Measurements from ENCODE around the gene YWHAE. TPM values are rescaled to one million over a fixed set of nuclear protein-coding genes. Genes with fewer than 3 reads are reported as not detected.

YWHAE gene
- total and polyA plus RNA-seq, 10 of the 15 experiments (the other 5 are each of a cell fraction or from before 2014, with no cell fraction given) = 189 to 651 (median 469) TPM

DNA sequence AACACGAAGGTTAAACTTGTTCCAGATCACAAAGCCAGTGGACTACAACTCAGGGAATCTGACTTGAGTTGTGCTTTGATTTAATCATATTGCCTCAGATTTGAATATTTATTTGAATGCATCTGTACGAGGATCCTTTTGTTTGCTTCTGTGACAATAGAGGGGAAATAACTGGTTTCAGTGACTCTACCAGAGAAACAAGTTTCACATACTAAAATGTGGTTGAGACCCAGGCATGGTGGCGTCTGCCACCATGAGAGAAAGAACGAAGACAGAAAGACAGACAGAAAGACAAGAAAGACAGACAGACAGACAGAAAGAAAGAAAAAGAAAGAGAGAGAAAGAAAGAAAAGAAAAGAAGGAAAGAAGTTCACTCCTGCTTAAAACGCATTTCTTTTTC, 24.0 kb downstream of the YWHAE start:
- Histone ChIP-seq H3K79me2 (ENCODE audit: control insufficient read depth, insufficient read depth, low read length) (peaks cover 97% of the 10 kb centered on the region), H3K9ac (ENCODE audit: control insufficient read depth, insufficient read depth, low read length) (peak overlapping the region; percentile 34; the same call in 1 of the 2 replicates), H3K27ac (ENCODE audit: control insufficient read depth, insufficient read depth) (peak overlapping the region; percentile 67), H3K4me2 (ENCODE audit: control insufficient read depth, insufficient read depth) (peak overlapping the region; percentile 71), H3K4me1 (ENCODE audit: control insufficient read depth, insufficient read depth, low read length) (peaks cover 77% of the 10 kb centered on the region), H3K36me3 (ENCODE audit: control insufficient read depth in 2 of 2, insufficient read depth in 2 of 2, low read length in 1 of 2) (peaks cover 9 to 18% of the 10 kb centered on the region in 2 experiments), H3K9me3 (replicated peaks; ENCODE audit: control insufficient read depth, insufficient read depth, low read length) (no peaks in the 10 kb centered on the region), H3K4me3 (peak overlapping the region; percentile 15; the same call in 1 of the 2 replicates), H2AFZ (ENCODE audit: control insufficient read depth, low read depth, low read length) (no peak overlapping the region), H3K27me3 (replicated peaks in 1 of 2; ENCODE audit: control insufficient read depth in 2 of 2, insufficient read depth in 2 of 2, low read length in 1 of 2) (no peaks in the 10 kb centered on the region), H4K20me1 (ENCODE audit: control insufficient read depth, insufficient read depth) (peaks cover 35% of the 10 kb centered on the region)
- POLR2A ChIA-PET = interaction anchor here (0.6 to 2.0 kb wide), 10 partner anchors 11 to 185 kb away, joined by 3 to 18 read pairs (median 4); partner anchors contain the start of gene YWHAE
- ATAC-seq (peak; percentile 62), DNase-seq (ENCODE audit: low read depth, low spot score) (no peak), FAIRE-seq (no peak)
- no TSS peak for BruUV-seq (replicated peaks)
- RAD21 ChIA-PET (ENCODE audit: unreplicated experiment) = interaction anchor here (0.7 to 2.9 kb wide), 4 partner anchors 11 to 112 kb away, joined by 3 to 14 read pairs (median 8); no protein-coding TSS in a partner anchor
- SMC1A ChIA-PET (ENCODE audit: uncharacterized antibody, unreplicated experiment) = interaction anchor here (0.6 to 6.7 kb wide), 9 partner anchors 10 to 704 kb away, joined by 3 to 61 read pairs (median 6); partner anchors contain the start of gene INPP5K
- WGBS (ENCODE audit: insufficient coverage, insufficient replicate concordance, low lambda C conversion rate, missing lambda C conversion rate) = 13% methylated on average over 5 of the region's 5 CpGs
- TF ChIP-seq MTA2 (IDR thresholded peaks at IDR 0.05; ENCODE audit: low read depth) (peak; percentile 17; the same call in 1 of the 2 replicates), CHD4 (IDR thresholded peaks at IDR 0.05) (no peak), SREBF1 (IDR thresholded peaks at IDR 0.05; ENCODE audit: low read length) (no peak), CUX1 (IDR thresholded peaks at IDR 0.05; ENCODE audit: insufficient replicate concordance, low read depth, low read length) (no peak), RUNX3 (IDR thresholded peaks at IDR 0.05; ENCODE audit: low read length) (peak; percentile 61), ASH2L (IDR thresholded peaks at IDR 0.05; ENCODE audit: borderline replicate concordance, low read depth) (no peak), MTA3 (IDR thresholded peaks at IDR 0.05; ENCODE audit: borderline replicate concordance, low read length) (peak; percentile 41; the same call in 1 of the 2 replicates), NR2F1 (conservative IDR thresholded peaks at IDR 0.05) (no peak), CBFB (IDR thresholded peaks at IDR 0.05; ENCODE audit: low read depth) (no peak)
- TF ChIP-seq, protein P1, sequence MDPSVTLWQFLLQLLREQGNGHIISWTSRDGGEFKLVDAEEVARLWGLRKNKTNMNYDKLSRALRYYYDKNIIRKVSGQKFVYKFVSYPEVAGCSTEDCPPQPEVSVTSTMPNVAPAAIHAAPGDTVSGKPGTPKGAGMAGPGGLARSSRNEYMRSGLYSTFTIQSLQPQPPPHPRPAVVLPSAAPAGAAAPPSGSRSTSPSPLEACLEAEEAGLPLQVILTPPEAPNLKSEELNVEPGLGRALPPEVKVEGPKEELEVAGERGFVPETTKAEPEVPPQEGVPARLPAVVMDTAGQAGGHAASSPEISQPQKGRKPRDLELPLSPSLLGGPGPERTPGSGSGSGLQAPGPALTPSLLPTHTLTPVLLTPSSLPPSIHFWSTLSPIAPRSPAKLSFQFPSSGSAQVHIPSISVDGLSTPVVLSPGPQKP (IDR thresholded peaks at IDR 0.05; ENCODE audit: low read depth, low read length) = no peak
- intact Hi-C loops (cut with micrococcal nuclease; ENCODE audit: unreplicated experiment) (no loop called here), in situ Hi-C loops (cut with MboI) (no loop called here)
- CTCF ChIA-PET = interaction anchor here (0.7 to 4.7 kb wide), 8 partner anchors 9 to 157 kb away, joined by 3 to 42 read pairs (median 4); no protein-coding TSS in a partner anchor

Data from GM12878 (cell line).